IMR-90 (cell line): ENCODE results near the gene TEDDM1. TPM values are rescaled to one million over a fixed set of nuclear protein-coding genes. Genes with fewer than 3 reads are reported as not detected.

Experiments
- ATAC-seq: fragments of 200-7000 bp; cut with Tn5 transposase; 2 replicates; pipeline ENCODE4 v1.9.1; 2020; ENCODE audit warnings: low read depth, mild to moderate bottlenecking, moderate library complexity
- BruUV-seq: library from RNA; stranded (reverse); fragments of 400-500 nt; replicated peaks from 2 replicates; lab custom pipeline; 2021; lab: Mats Ljungman, UMichigan
- CTCF ChIA-PET: fragments of 300-600 bp; formaldehyde crosslinking; extraction: SDS; loops from one replicate; lab custom pipeline; 2021; ENCODE audit warnings: antibody characterized with exemption; lab: Yijun Ruan, JAX
- POLR2A ChIA-PET: fragments of 300-600 bp; sonication (Branson Sonifier 250); formaldehyde crosslinking; loops from one replicate; lab custom pipeline; 2022; ENCODE audit warnings: antibody characterized with exemption; ENCODE audit not compliant: unreplicated experiment; lab: Charles Lee
- DNase-seq: peaks from one replicate; pipeline ENCODE4 v3.0.0; 2013
- H2AFZ ChIP-seq: replicated peaks from 2 replicates; pipeline ENCODE3; 2013; ENCODE audit warnings: low read length, mild to moderate bottlenecking; ENCODE audit not compliant: poor library complexity
- H2AK5ac ChIP-seq: 2 replicates; pipeline ENCODE4 v1.6.1; 2013; ENCODE audit warnings: low read depth, low read length, inconsistent platforms
- H2AK9ac ChIP-seq: replicated peaks from 2 replicates; pipeline ENCODE3; 2013; ENCODE audit warnings: mild to moderate bottlenecking, low read depth, low read length, moderate library complexity; ENCODE audit not compliant: poor library complexity
- H2BK120ac ChIP-seq: 2 replicates; pipeline ENCODE4 v1.6.1; 2013; ENCODE audit warnings: low read depth, low read length, inconsistent platforms
- H2BK15ac ChIP-seq: 3 replicates; pipeline ENCODE4 v1.6.1; 2013; ENCODE audit warnings: low read depth, low read length, inconsistent platforms
- H2BK20ac ChIP-seq: 2 replicates; pipeline ENCODE4 v1.6.1; 2013; ENCODE audit warnings: low read depth, mild to moderate bottlenecking, inconsistent platforms, low read length, moderate library complexity
- H2BK5ac ChIP-seq: 2 replicates; pipeline ENCODE4 v1.6.1; 2013; ENCODE audit warnings: mild to moderate bottlenecking, low read depth, low read length, inconsistent platforms; ENCODE audit not compliant: poor library complexity, severe bottlenecking
- H3K14ac ChIP-seq: replicated peaks from 2 replicates; pipeline ENCODE4 v1.6.1; 2013; ENCODE audit warnings: low read depth, low read length, inconsistent platforms
- H3K18ac ChIP-seq: 2 replicates; pipeline ENCODE4 v1.6.1; 2013; ENCODE audit warnings: low read depth, low read length, control low read depth
- H3K23ac ChIP-seq: 2 replicates; pipeline ENCODE4 v1.6.1; 2013; ENCODE audit warnings: low read depth, low read length, inconsistent platforms
- H3K27ac ChIP-seq: 2 replicates; pipeline ENCODE4 v1.5.1; 2013; ENCODE audit warnings: mild to moderate bottlenecking, control low read depth, low read length; ENCODE audit not compliant: insufficient read depth
- H3K27me3 ChIP-seq: 2 replicates; pipeline ENCODE4 v1.6.1; 2013; ENCODE audit warnings: low read length; ENCODE audit not compliant: control insufficient read depth, insufficient read depth
- H3K36me3 ChIP-seq: 2 replicates; pipeline ENCODE4 v1.6.1; 2013; ENCODE audit warnings: low read length, mixed read lengths; ENCODE audit not compliant: control insufficient read depth, insufficient read depth
- H3K4ac ChIP-seq: 2 replicates; pipeline ENCODE4 v1.6.1; 2013; ENCODE audit warnings: low read depth, low read length, inconsistent platforms
- H3K4me1 ChIP-seq: 2 replicates; pipeline ENCODE4 v1.6.1; 2013; ENCODE audit warnings: low read length, mixed read lengths; ENCODE audit not compliant: control insufficient read depth, insufficient read depth
- H3K4me2 ChIP-seq: 2 replicates; pipeline ENCODE4 v1.6.1; 2013; ENCODE audit warnings: low read depth, mild to moderate bottlenecking, control low read depth, low read length, moderate library complexity
- H3K4me3 ChIP-seq: 2 replicates; pipeline ENCODE4 v1.5.1; 2013; ENCODE audit warnings: low read depth, mild to moderate bottlenecking, control low read depth, low read length, moderate library complexity; ENCODE audit not compliant: insufficient read depth
- H3K56ac ChIP-seq: 2 replicates; pipeline ENCODE4 v1.6.1; 2013; ENCODE audit warnings: low read length, inconsistent platforms; ENCODE audit not compliant: insufficient read depth; ENCODE audit errors: extremely low read depth
- H3K79me1 ChIP-seq, 2 experiments: 2 replicates each; pipeline ENCODE4 v1.6.1; 2013; ENCODE audit warnings: low read length in 2 of 2, inconsistent platforms in 1 of 2, low read depth in 1 of 2
- H3K9ac ChIP-seq: 2 replicates; pipeline ENCODE4 v1.6.1; 2013; ENCODE audit warnings: low read depth, low read length, control low read depth
- H3K9me1 ChIP-seq: 2 replicates; pipeline ENCODE4 v1.6.1; 2013; ENCODE audit warnings: low read length, inconsistent platforms; ENCODE audit not compliant: insufficient read depth
- H3K9me3 ChIP-seq: 2 replicates; pipeline ENCODE4 v1.6.1; 2013; ENCODE audit warnings: low read length; ENCODE audit not compliant: control insufficient read depth, insufficient read depth
- H4K20me1 ChIP-seq: 2 replicates; pipeline ENCODE4 v1.6.1; 2013; ENCODE audit warnings: low read length, inconsistent platforms; ENCODE audit not compliant: insufficient read depth
- H4K5ac ChIP-seq: 2 replicates; pipeline ENCODE4 v1.6.1; 2013; ENCODE audit warnings: mild to moderate bottlenecking, low read depth, low read length, control low read depth
- H4K8ac ChIP-seq, 2 experiments: 2 replicates each; pipeline ENCODE4 v1.6.1; 2013; ENCODE audit warnings: low read depth in 2 of 2, low read length in 2 of 2, control low read depth in 1 of 2, inconsistent platforms in 1 of 2
- H4K91ac ChIP-seq: 2 replicates; pipeline ENCODE4 v1.6.1; 2013; ENCODE audit warnings: low read depth, low read length, inconsistent platforms; ENCODE audit not compliant: insufficient read depth
- ELK1 ChIP-seq: fragments of 150-350 bp; IDR thresholded peaks from 2 replicates; pipeline ENCODE4 v1.6.1; 2016; ENCODE audit warnings: low read depth, mild to moderate bottlenecking, low read length, moderate library complexity, borderline replicate concordance
- MAFK ChIP-seq: IDR thresholded peaks from 2 replicates; pipeline ENCODE4 v1.6.1; 2012; ENCODE audit warnings: low read depth, low read length, improper control_type of control experiment
- WGBS, 2 experiments: methylation state at CpG; one replicate each; pipeline versions ENCODE4 v1.1.5 to v1.1.7; 2013; ENCODE audit warnings: missing lambda C conversion rate in 2 of 2; ENCODE audit not compliant: insufficient read length in 1 of 2; ENCODE audit errors: extremely low coverage in 2 of 2; 5-methylcytosine and 5-hydroxymethylcytosine counted together
- dilution Hi-C: fragments of 300-500 bp; cut with HindIII; formaldehyde crosslinking; loops from one replicate; pipeline ENCODE4 v1.14.3; 2018; ENCODE audit warnings: low sequenced_read_pairs; ENCODE audit not compliant: unreplicated experiment
- in situ Hi-C: fragments of 300-500 bp; cut with MboI; formaldehyde crosslinking; loops from 3 replicates; pipeline ENCODE4 v1.14.3; 2019; ENCODE audit warnings: low sequenced_read_pairs, inconsistent platforms, mixed read lengths
- intact Hi-C: fragments of 100-400 bp; cut with micrococcal nuclease; formaldehyde crosslinking; loops from 2 replicates; pipeline ENCODE4 v1.10.0; 2022
- polyA plus RNA-seq, 3 experiments: library from polyadenylated mRNA; depleted of rRNA; stranded (reverse); fragments of >200 nt; gene quantifications; 2 replicates each; pipeline ENCODE4 v1.2.3, GENCODE V29; 2012; ENCODE audit warnings: low replicate concordance in 1 of 3
- total RNA-seq: library from RNA; depleted of rRNA; stranded (reverse); fragments of >200 nt; gene quantifications from 2 replicates; pipeline ENCODE4 v1.2.3, GENCODE V29; 2012

Gene TEDDM1
- total and polyA plus RNA-seq, 2 of the 4 experiments (the other 2 are of a cell fraction), result not detected

GRCh38 chr1:182408435-182409075, 8.1 kb upstream of the TEDDM1 start:
- Histone ChIP-seq H3K23ac (no peak overlapping the region), H3K9ac (no peak overlapping the region), H3K36me3 (no peaks in the 10 kb centered on the region), H3K4me3 (no peak overlapping the region), H2AK5ac (no peak overlapping the region), H3K18ac (no peak overlapping the region), H3K79me1 (no peaks in the 10 kb centered on the region), H2AK9ac (peak overlapping the region; percentile 25), H2BK120ac (no peak overlapping the region), H3K56ac (no peak overlapping the region), H3K4me2 (no peak overlapping the region), H4K20me1 (no peaks in the 10 kb centered on the region), H3K9me3 (no peaks in the 10 kb centered on the region), H2BK5ac (no peak overlapping the region), H4K5ac (no peak overlapping the region), H3K27ac (no peak overlapping the region), H3K9me1 (no peaks in the 10 kb centered on the region), H2BK20ac (no peak overlapping the region), H3K27me3 (peaks cover 2% of the 10 kb centered on the region; the same call in 1 of the 2 replicates), H3K4me1 (no peaks in the 10 kb centered on the region), H3K4ac (no peak overlapping the region), H4K91ac (no peak overlapping the region), H4K8ac (no peak overlapping the region), H3K14ac (no peak overlapping the region), H2AFZ (no peak overlapping the region), H2BK15ac (no peak overlapping the region)
- no peak for TF ChIP-seq ELK1
- TF ChIP-seq MAFK, result no peak
- in situ Hi-C loops (no loop called here), intact Hi-C loops (no loop called here), dilution Hi-C loops (no loop called here)
- ChIA-PET POLR2A (no interaction called here), CTCF (no interaction called here)
- BruUV-seq, result no TSS peak
- WGBS, 2 experiments, result no CpG with 5 or more reads among the region's 3 CpGs
- no peak for ATAC-seq
- DNase-seq, result no peak
